Testis (tissue), 3 donors: ENCODE measurements around the gene PDE8B. TPM values are rescaled to one million over a fixed set of nuclear protein-coding genes. Genes with fewer than 3 reads are reported as not detected.

ENCODE experiments used
- DNase-seq: peaks from one replicate; pipeline ENCODE4 v3.0.0-alpha.2; 2019
- H3K27ac ChIP-seq, 2 donors: fragments of 200-600 bp; sonication (generic); one replicate each; pipeline ENCODE4 v1.5.1; 2019
- H3K27me3 ChIP-seq: fragments of 200-600 bp; sonication (generic); one replicate; pipeline ENCODE4 v1.5.1; 2019
- H3K36me3 ChIP-seq: fragments of 200-600 bp; sonication (generic); one replicate; pipeline ENCODE4 v1.5.1; 2017; ENCODE audit warnings: low read depth; ENCODE audit errors: missing control alignments
- H3K4me1 ChIP-seq: fragments of 200-600 bp; sonication (generic); one replicate; pipeline ENCODE4 v1.5.1; 2019
- H3K4me3 ChIP-seq, 2 donors: fragments of 200-600 bp; sonication (generic); one replicate each; pipeline ENCODE4 v1.5.1; 2017 to 2019
- H3K9me3 ChIP-seq: fragments of 200-600 bp; sonication (generic); one replicate; pipeline ENCODE4 v1.5.1; 2017
- CTCF ChIP-seq, 3 experiments: fragments of 450-650 bp in 2 of 3; fragments of 200-600 bp in 1 of 3; sonication (generic) in 1 of 3; IDR thresholded peaks; one replicate each; pipeline ENCODE4 v1.5.1; 2016 to 2019; ENCODE audit warnings: antibody characterized with exemption in 3 of 3, mild to moderate bottlenecking in 2 of 3, moderate library complexity in 1 of 3
- POLR2A ChIP-seq: fragments of 450-650 bp; IDR thresholded peaks from one replicate; pipeline ENCODE4 v1.6.1; 2017; ENCODE audit warnings: antibody characterized with exemption, mild to moderate bottlenecking, moderate library complexity
- WGBS, 2 donors: methylation state at CpG; one replicate each; pipeline ENCODE4 v1.1.5; 2018; 5-methylcytosine and 5-hydroxymethylcytosine counted together
- intact Hi-C: fragments of 100-400 bp; cut with DNase I; formaldehyde crosslinking; loops from one replicate; pipeline ENCODE4 v1.15.1; 2023; ENCODE audit warnings: low total_unique reads
- polyA plus RNA-seq: library from polyadenylated mRNA; stranded (reverse); fragments of 350-450 nt; fragmentation: Illumina TruSeq; extraction: RNeasy Lipid Tissue Mini Kit (QIAGEN cat#74804); gene quantifications from one replicate; pipeline ENCODE4 v1.2.3, GENCODE V29; 2014; ENCODE audit warnings: low read depth, low replicate concordance; ENCODE audit not compliant: insufficient read depth
- total RNA-seq, 2 donors: library from RNA; depleted of rRNA; stranded (reverse); fragments of >200 nt; gene quantifications; one replicate each; pipeline ENCODE4 v1.2.3, GENCODE V29; 2016

Gene PDE8B
- total and polyA plus RNA-seq, 3 donors from 2014 or later, result 2.0 to 7.2 (median 5.8) TPM

DNA sequence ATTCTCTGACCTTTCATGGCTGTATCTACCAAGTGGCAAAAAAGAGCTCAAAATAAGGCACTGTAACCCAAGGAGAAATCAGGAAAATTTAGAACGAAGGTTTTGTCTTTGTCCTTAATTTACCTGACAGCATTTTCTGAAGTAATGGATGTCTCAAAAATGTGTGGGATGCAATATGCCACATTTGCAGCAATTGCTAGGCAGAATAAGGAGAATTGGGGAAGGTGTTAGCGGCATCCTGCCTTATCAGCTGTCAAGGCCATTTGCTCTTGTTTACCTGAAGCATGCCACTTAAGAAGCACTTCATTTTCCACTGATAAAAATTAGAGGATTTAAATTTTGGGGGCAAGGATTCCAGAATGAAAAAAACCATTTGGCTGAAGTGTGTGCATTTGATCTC, 39.0 kb downstream of the PDE8B start:
- Histone ChIP-seq H3K27ac (no peak overlapping the region), H3K36me3 (no peaks in the 10 kb centered on the region), H3K4me3 (no peak overlapping the region), H3K9me3 (no peaks in the 10 kb centered on the region), H3K27me3 (no peaks in the 10 kb centered on the region), H3K4me1 (no peaks in the 10 kb centered on the region)
- 77 to 90% methylated on average over 2 of the region's 2 CpGs for WGBS, 2 donors
- TF ChIP-seq POLR2A, result no peak
- no peak for DNase-seq
- intact Hi-C loops, result no loop called here

DNA sequence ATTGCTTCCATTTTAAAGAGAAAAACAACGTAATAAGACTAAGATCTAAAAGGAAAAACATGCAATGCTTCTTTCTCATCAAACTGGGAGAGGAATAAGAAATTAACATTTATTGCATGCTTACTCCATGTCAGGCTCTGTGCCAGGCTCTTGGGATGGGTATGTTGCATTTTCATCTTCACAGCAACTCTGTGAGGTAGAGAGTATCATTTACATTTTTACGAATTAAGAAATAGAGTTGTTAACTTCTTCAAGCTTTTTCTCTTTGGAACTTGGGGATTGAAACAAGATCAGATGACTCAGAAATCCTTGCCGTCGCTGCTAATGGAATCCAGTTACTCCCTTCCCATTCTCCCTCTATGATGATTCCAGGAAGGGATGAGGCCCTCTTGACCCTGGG, 39.5 kb downstream of the PDE8B start:
- Histone ChIP-seq H3K27ac (no peak overlapping the region), H3K4me3 (no peak overlapping the region), H3K9me3 (no peaks in the 10 kb centered on the region), H3K27me3 (no peaks in the 10 kb centered on the region), H3K4me1 (no peaks in the 10 kb centered on the region), H3K36me3 (no peaks in the 10 kb centered on the region)
- WGBS, 2 donors, result 85 to 87% methylated on average over 4 of the region's 4 CpGs
- intact Hi-C loops, result no loop called here
- no peak for TF ChIP-seq POLR2A
- no peak for TF ChIP-seq CTCF (IDR thresholded peaks at IDR 0.05)
- DNase-seq, result no peak

GRCh38 chr5:77251921-77252320, 41.4 kb downstream of the PDE8B start:
- 92 to 96% methylated on average over 2 to 3 of the region's 3 CpGs for WGBS, 2 donors
- H3K27me3 ChIP-seq, result no peaks in the 10 kb centered on the region
- H3K4me1 ChIP-seq, result no peaks in the 10 kb centered on the region
- H3K4me3 ChIP-seq, result no peak overlapping the region
- H3K9me3 ChIP-seq, result no peaks in the 10 kb centered on the region
- TF ChIP-seq CTCF (IDR thresholded peaks at IDR 0.05) (no peak), POLR2A (no peak)
- H3K36me3 ChIP-seq, result no peaks in the 10 kb centered on the region
- intact Hi-C loops, result no loop called here
- no peak overlapping the region for H3K27ac ChIP-seq
- DNase-seq, result no peak

GRCh38 chr5:77255617-77256016, 45.1 kb downstream of the PDE8B start:
- H3K36me3 ChIP-seq, result no peaks in the 10 kb centered on the region
- intact Hi-C loops, result no loop called here
- no peaks in the 10 kb centered on the region for H3K9me3 ChIP-seq
- no peaks in the 10 kb centered on the region for H3K4me1 ChIP-seq
- H3K4me3 ChIP-seq, result no peak overlapping the region
- no peaks in the 10 kb centered on the region for H3K27me3 ChIP-seq
- WGBS, 2 donors, result 80 to 84% methylated on average over 6 of the region's 6 CpGs
- TF ChIP-seq POLR2A (no peak), CTCF (IDR thresholded peaks at IDR 0.05) (no peak)
- H3K27ac ChIP-seq, result no peak overlapping the region
- no peak for DNase-seq

DNA sequence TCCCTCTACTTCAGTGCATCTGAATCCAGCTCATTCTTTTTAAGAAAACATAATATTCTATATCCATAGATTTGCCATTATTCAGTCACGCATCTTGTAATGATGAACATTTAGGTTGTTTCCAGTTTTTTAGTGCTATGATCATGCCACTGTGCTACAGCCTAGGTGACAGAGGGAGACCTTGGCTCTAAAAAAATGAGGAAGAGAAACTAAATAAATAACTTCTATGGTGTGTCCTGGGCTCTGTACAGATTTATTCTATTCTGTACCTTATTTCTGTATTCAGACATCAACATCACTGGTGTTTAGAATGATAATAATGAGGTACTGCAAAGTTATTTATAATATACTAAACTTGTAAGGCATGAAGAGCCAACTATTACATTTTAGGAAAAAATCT, 45.9 kb downstream of the PDE8B start:
- intact Hi-C loops, result no loop called here
- 91 to 96% methylated on average over 1 of the region's 1 CpG for whole genome bisulfite sequencing, 2 donors
- Histone ChIP-seq H3K4me1 (no peaks in the 10 kb centered on the region), H3K27me3 (no peaks in the 10 kb centered on the region), H3K9me3 (no peaks in the 10 kb centered on the region), H3K4me3 (no peak overlapping the region), H3K27ac (no peak overlapping the region), H3K36me3 (no peaks in the 10 kb centered on the region)
- no peak for TF ChIP-seq POLR2A
- TF ChIP-seq CTCF (IDR thresholded peaks at IDR 0.05), result no peak
- no peak for DNase-seq
